Femur (tissue), 1 donor: ENCODE measurements around the gene SYCP2.
A peak's percentile ranks its signal among the peaks of the same experiment; 100 is the strongest.
"Not testable (repeated sequence)": the region's sequence is repeated elsewhere in the genome, so short reads cannot be mapped to it uniquely, and the experiment has no call there.

Experiments
- DNase-seq: peaks from one replicate; pipeline ENCODE4 v3.0.0-alpha.2; 2017

SYCP2 gene

DNA sequence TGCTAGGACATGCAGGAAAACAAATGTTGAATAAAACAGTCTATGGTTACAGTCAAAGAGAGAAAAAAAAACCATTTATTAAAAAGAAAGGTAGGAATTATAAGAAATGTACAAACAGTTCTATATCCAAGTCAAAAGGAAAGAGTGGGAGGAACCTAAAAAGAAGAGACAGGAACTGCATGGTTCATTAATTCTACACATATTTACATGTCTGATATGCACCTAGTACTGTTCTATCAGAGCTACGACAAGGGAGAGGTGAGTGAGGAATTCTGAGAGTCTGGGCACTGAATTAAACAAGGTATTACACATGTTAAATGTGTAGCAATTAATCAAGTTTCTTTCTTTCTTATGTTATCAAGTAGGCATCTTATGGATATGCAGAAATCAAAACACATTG lies 41.9 kb downstream of the SYCP2 start:
- no peak for DNase-seq

DNA sequence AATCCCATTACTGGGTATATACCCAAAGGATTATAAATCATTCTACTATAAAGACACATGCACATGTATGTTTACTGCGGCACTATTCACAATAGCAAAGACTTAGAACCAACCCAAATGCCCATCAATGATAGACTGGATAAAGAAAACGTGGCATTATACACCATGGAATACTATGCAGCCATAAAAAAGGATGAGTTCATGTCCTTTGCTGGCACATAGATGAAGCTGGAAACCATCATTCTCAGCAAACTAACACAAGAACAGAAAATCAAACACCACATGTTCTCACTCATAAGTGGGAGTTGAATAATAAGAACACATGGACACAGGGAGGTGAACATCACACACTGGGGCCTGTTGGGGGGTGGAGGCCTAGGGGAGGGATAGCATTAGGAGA lies 43.4 kb downstream of the SYCP2 start:
- DNase-seq, result not testable (repeated sequence)

GRCh38 chr20:59888050-59888449 lies 45.4 kb downstream of the SYCP2 start:
- DNase-seq, result no peak

- DNase-seq, result no peak
These were observed 48.9 kb downstream of the SYCP2 start for GRCh38 chr20:59884494-59884893.

- no peak for DNase-seq
These were observed 53.2 kb downstream of the SYCP2 start for GRCh38 chr20:59880198-59880597.

- no peak for DNase-seq
These were observed 60.0 kb downstream of the SYCP2 start for GRCh38 chr20:59873409-59873808.

DNA sequence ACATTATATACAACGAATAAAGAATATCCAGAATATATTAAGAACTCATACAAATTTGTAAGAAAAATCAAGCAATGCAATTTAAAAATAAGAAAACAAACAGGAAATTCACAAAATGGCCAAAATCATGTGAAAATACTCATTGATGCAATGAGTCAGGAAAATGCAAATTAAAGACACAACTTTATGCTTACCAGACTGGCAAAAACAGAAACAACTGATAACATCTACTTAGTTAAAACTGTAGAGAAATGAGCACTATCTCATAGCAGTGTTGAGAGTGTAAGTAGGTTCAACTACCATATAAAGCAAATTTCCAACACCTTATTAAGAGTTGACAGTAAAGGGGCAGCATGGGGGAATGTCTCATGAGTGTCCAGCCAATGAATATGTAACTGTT lies 62.3 kb downstream of the SYCP2 start:
- DNase-seq, result no peak

DNA sequence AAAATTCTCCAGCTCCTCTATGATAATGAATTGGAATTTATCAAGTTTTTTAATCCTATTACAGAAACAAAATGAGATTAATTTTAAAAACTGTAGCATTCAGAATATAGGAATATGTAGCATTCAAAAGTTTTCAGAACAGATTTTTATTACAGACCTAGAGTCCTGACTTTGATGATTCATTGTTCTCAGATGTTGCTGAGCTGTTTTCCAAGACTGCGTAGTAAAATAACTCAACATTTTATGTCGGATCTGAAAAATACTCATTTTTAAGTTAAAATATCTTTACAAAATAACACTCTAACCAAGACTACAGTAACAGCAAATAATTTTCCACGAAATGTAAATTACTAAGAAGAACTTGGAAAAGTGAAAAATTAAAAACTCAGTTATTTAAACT lies 67.1 kb downstream of the SYCP2 start:
- DNase-seq, result no peak

DNA sequence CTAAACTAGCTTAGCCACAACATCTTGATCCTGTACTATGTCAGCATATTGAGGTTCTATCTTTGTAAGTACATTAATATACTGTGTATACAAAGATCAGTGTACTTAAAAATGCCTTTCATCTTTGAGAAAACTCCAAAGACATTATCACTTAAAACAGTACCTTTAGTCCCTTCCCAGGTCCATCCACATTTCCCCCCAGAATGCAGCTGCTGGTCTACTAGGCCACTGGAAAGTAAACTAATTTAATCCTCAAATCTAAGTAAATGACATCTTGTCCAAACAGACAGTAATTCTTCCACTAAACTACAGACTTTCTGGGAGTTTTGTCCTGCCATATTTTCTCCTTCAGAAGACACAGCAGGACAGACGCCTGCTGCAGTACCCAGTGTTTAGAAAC lies 68.7 kb downstream of the SYCP2 start:
- no peak for DNase-seq

- no peak for DNase-seq
These were observed 70.4 kb downstream of the SYCP2 start for GRCh38 chr20:59863058-59863457.

- no peak for DNase-seq
These were observed 72.0 kb downstream of the SYCP2 start for GRCh38 chr20:59861401-59861800.

DNA sequence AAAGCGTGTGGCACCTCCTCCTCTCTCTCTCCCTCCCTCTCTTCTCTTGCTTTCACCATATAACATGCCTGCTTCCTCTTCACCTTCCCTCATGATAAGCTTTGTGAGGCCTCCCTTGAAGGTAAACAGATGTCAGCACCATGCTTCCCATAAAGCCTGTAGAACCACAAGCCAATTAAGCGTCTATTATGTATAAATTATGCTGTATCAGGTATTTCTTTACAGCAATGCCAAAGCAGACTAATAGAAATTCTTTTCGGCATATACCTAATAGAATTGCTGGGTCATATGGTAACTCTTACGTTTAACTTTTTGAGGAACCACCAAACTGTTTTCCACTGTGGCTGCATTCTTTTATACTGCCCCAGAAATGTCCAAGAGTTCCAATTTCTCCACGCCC lies 75.0 kb downstream of the SYCP2 start:
- no peak for DNase-seq

GRCh38 chr20:59857966-59858365 lies 75.5 kb downstream of the SYCP2 start:
- DNase-seq, result no peak

DNA sequence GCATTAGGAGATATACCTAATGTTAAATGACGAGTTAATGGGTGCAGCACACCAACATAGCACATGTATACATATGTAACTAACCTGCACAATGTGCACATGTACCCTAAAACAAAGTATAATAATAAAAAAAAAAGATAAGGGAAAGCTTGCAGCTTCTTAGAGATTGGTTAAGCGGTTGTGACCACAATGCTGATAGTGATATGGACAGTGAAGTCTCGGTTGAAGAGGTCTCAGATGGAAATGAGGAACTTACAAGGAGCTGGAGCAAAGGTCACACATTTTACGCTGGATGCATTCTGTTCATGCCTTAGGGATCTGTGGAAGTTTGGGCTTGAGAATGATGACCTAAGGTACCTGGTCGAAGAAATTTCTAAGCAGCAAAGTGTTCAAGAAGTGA lies 76.5 kb downstream of the SYCP2 start:
- DNase-seq, result not testable (repeated sequence)

DNA sequence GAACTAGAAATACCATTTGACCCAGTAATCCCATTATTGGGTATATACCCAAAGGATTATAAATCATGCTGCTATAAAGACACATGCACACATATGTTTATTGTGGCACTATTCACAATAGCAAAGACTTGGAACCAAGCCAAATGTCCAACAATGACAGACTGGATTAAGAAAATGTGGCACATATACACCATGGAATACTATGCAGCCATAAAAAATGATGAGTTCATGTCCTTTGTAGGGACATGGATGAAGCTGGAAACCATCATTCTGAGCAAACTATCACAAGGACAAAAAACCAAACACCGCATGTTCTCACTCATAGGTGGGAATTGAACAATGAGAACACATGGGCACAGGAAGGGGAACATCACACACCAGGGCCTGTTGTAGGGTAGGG lies 76.9 kb downstream of the SYCP2 start:
- DNase-seq, result not testable (repeated sequence)

- DNase-seq, result no peak
These were observed 83.3 kb downstream of the SYCP2 start for GRCh38 chr20:59850018-59850641.

- no peak for DNase-seq
These were observed 85.3 kb downstream of the SYCP2 start for GRCh38 chr20:59848182-59848581.

- DNase-seq, result no peak
These were observed 88.0 kb downstream of the SYCP2 start for GRCh38 chr20:59845472-59845871.

DNA sequence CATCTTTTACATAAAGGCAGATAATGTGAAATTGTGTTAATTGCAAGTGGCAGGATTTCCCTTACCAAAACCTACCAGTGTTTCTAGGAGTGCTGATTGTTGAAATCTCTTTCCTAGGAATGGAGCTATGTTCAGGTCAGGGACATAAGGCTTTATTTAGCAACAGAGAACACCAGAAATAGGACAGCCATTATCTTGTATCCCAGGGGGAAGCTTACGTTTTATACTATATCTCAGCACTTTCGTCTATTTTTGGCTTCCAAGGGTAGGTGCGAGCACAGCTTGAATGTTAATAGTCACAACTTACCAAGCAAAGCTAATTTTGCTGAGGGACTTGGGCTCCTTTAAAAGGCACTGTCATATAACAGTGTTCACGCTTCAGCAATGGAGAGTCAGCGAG lies 94.0 kb downstream of the SYCP2 start:
- DNase-seq, result no peak

- DNase-seq, result no peak
These were observed 95.6 kb downstream of the SYCP2 start for GRCh38 chr20:59837623-59838394.

DNA sequence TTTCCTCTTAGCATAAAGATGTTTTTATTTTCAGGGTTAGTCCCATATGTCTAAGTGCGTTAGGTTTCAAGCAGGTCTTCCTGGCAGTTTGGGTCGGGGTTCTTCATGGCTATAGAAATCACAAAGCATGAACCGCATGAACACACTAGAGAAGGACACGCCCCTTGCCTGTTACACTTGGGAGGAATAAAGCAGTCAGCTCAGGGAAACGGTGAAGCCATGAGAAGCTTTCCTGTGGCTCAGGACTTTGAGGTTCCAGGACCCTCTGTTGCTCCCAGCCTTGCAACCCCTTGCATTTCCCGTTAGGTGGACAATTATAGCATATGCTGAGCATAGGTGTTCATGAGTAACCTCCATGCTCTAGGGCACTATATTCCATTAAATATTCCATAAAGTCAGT lies 96.7 kb downstream of the SYCP2 start:
- DNase-seq, result no peak

DNA sequence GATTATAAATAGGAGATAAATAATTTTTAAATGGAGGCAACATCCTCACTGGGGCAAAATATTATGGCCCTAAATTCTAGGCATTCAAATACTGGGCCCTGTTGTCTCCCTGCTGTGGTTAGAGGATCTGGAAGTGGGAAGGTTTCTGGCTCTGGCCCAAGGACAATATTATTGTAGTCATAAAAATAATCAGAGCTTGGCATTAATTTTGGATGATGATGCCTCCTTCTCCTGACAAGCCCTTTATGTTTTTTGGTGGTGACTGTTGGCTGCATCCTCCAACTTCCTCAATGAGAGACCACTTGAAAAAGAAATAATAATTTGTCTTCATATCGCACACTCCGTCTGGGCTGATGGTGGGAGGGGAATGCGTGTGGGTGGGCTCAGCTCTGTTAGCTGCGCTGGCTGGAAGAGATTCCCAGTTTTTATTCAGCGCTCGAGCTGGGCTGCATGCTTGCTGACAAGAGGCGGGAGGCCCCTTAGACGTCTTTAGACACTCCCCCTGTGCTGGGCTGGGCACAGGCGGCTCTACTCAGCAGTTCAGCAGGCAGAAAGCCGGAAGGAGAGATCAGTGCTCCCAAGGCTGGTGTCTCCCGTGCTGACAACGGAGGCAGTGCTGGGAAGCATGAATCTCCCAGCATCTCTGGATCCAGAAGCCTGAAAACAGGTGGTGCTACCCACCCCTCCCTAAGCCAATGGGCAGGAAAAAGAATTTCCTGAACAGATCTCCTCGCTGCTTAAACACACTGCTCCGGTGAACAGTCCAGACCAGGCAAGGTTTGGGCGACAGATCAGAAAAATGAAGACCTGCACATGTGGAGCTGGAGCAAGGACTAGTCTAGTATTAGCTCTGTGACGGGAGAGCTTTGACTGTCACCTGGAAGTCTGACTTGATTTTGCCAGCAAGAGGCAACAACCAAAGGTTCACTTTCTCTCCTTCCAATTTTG lies 97.7 kb downstream of the SYCP2 start:
- peak; percentile 82 for DNase-seq

DNA sequence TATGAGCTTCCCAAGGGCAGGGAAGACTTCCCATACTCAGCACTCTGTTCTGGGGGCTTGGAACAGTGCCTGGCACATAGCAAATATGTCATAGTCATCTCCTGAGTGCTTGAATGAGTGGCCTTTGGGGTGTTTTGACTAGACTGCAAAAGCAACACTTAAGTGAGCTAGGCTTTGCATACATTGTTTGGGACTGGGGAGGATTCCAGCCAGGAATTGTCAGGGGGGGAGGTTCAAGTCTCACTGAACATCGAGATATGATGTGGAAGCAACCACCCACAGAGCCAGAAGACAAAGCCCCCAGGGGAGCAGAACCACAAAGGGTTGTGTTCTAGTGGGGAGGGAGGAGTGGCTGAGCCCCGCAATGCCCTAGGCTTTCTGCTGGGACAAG lies 98.4 kb downstream of the SYCP2 start:
- no peak for DNase-seq
